AG10803 (cell line): ENCODE measurements around the gene A2ML1.

Experiments used
- DNase-seq: peaks from one replicate; pipeline ENCODE4 v3.0.0; 2010; ENCODE audit warnings: low read depth
- H3K4me3 ChIP-seq: 2 replicates; pipeline ENCODE4 v1.5.1; 2011; ENCODE audit warnings: mild to moderate bottlenecking, low read length, control low read depth
- CTCF ChIP-seq: conservative IDR thresholded peaks from 2 replicates; pipeline ENCODE4 v1.5.1; 2011; ENCODE audit warnings: mild to moderate bottlenecking, low read length, control low read depth, inconsistent platforms

Gene A2ML1

DNA sequence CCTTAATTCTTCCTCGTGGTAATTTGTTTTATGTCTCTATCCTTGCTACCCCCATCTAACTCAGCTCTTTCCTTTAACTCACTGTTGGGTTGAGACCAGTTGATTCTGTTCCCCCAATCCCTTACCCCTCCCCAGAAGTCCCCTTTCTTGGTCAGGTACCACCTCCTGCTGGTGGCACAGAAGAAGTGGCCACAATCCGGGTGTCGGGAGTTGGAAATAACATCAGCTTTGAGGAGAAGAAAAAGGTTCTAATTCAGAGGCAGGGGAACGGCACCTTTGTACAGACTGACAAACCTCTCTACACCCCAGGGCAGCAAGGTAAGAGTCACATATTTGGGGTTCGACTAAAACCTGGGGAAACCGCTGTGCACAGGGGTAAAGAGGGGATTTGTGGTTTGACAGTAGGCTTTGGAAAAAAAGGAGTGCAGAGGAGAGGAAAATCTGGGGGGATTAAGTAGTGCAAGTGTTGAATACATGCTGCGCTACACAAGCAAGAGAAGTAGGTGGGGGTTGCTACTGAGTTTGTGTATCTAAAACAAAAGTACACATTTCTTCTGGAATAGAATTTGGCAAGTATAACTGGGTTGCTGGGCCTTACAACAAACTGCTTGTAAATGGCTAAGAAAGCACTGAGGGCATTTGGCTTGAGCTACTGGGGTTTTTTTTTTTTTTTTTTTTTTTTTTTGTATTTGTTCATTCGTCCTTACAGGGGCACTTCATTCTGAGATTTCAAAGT lies 1.3 kb downstream of the A2ML1 start:
- peak; percentile 64 for TF ChIP-seq CTCF
- peak; percentile 17 for DNase-seq
- no peak overlapping the region for H3K4me3 ChIP-seq

GRCh38 chr12:8827551-8828256 lies 5.3 kb downstream of the A2ML1 start:
- no peak for DNase-seq
- no peak for TF ChIP-seq CTCF
- no peak overlapping the region for H3K4me3 ChIP-seq

- H3K4me3 ChIP-seq: no peak overlapping the region
- no peak for DNase-seq
- TF ChIP-seq CTCF: no peak
These were observed 6.1 kb downstream of the A2ML1 start for GRCh38 chr12:8828257-8829124.

- no peak overlapping the region for H3K4me3 ChIP-seq
- TF ChIP-seq CTCF: no peak
- no peak for DNase-seq
These were observed 6.7 kb downstream of the A2ML1 start for GRCh38 chr12:8829125-8829518.

- no peak overlapping the region for H3K4me3 ChIP-seq
- DNase-seq: no peak
- TF ChIP-seq CTCF: no peak
These were observed 7.2 kb downstream of the A2ML1 start for GRCh38 chr12:8829621-8830020.

DNA sequence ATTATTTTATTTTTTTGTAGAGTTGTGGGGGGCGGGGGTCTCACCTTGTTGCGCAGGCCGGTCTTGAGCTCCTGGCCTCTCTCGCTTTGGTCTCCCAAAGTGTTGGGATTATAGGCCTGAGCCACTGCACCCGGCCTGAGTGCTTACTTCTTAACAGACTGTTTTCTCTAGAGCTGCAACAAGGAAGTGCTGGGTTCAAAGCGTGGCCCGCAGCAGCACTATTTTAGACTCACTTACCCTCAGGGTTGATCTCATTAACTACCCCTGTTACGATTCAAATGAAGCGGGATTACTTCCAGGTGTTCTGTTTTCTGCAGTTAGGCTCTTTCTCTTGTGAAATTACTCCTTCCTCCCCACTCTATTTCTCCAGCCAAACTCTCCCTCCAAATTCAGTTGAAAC lies 8.7 kb downstream of the A2ML1 start:
- no peak for DNase-seq
- no peak overlapping the region for H3K4me3 ChIP-seq
- no peak for TF ChIP-seq CTCF
